Liver (tissue), 9 donors: Measurements from ENCODE around the gene PHACTR4. TPM values are rescaled to one million over a fixed set of nuclear protein-coding genes. Genes with fewer than 3 reads are reported as not detected.

Experiments used
- DNase-seq: peaks from one replicate; pipeline ENCODE4 v3.0.0-alpha.2; 2017; ENCODE audit warnings: low spot score
- H3K27ac ChIP-seq, 2 donors: one replicate each; pipeline ENCODE4 v1.7.0; 2013; ENCODE audit warnings: inconsistent platforms in 2 of 2, low read length in 2 of 2, control low read depth in 1 of 2, low read depth in 1 of 2, mild to moderate bottlenecking in 1 of 2
- H3K27me3 ChIP-seq, 4 donors: one replicate each; pipeline versions ENCODE4 v1.6.1 to v1.7.0; 2013; ENCODE audit warnings: low read length in 3 of 4, inconsistent platforms in 1 of 4, mild to moderate bottlenecking in 1 of 4, moderate library complexity in 1 of 4; ENCODE audit not compliant: control insufficient read depth in 4 of 4, insufficient read depth in 4 of 4
- H3K36me3 ChIP-seq, 4 donors: one replicate each; pipeline versions ENCODE4 v1.6.1 to v1.7.0; 2013; ENCODE audit warnings: low read length in 3 of 4, mild to moderate bottlenecking in 3 of 4, low read depth in 1 of 4, moderate library complexity in 1 of 4; ENCODE audit not compliant: control insufficient read depth in 4 of 4, insufficient read depth in 3 of 4
- H3K4me1 ChIP-seq, 4 donors: one replicate each; pipeline versions ENCODE4 v1.6.1 to v1.7.0; 2013; ENCODE audit warnings: low read length in 3 of 4, mild to moderate bottlenecking in 3 of 4, moderate library complexity in 1 of 4; ENCODE audit not compliant: control insufficient read depth in 4 of 4, insufficient read depth in 4 of 4
- H3K4me3 ChIP-seq, 3 donors: one replicate each; pipeline versions ENCODE4 v1.6.1 to v1.7.0; 2013; ENCODE audit warnings: low read length in 3 of 3, control low read depth in 1 of 3, low read depth in 1 of 3, mild to moderate bottlenecking in 1 of 3
- H3K9ac ChIP-seq, 2 donors: one replicate each; pipeline ENCODE4 v1.7.0; 2013; ENCODE audit warnings: low read length in 2 of 2, mild to moderate bottlenecking in 2 of 2, moderate library complexity in 2 of 2, control low read depth in 1 of 2, low read depth in 1 of 2
- H3K9me3 ChIP-seq, 4 donors: one replicate each; pipeline versions ENCODE4 v1.6.1 to v1.7.0; 2013; ENCODE audit warnings: low read length in 3 of 4; ENCODE audit not compliant: control insufficient read depth in 4 of 4
- ATF3 ChIP-seq: IDR thresholded peaks from 2 replicates; pipeline ENCODE4 v1.6.1; 2016; ENCODE audit warnings: antibody characterized with exemption
- EGR1 ChIP-seq, 2 donors: IDR thresholded peaks; 2 replicates each; pipeline ENCODE4 v1.6.1; 2016 to 2018; ENCODE audit warnings: antibody characterized with exemption in 2 of 2, low read depth in 2 of 2
- FOXA2 ChIP-seq: IDR thresholded peaks from 2 replicates; pipeline ENCODE4 v1.6.1; 2016; ENCODE audit warnings: antibody characterized with exemption
- HNF4A ChIP-seq, 2 donors: conservative IDR thresholded peaks; 2 replicates each; pipeline ENCODE4 v1.6.1; 2016; ENCODE audit warnings: antibody characterized with exemption in 2 of 2, mild to moderate bottlenecking in 2 of 2
- HNF4G ChIP-seq: IDR thresholded peaks from 2 replicates; pipeline ENCODE4 v1.6.1; 2016; ENCODE audit warnings: antibody characterized with exemption
- JUND ChIP-seq, 2 donors: IDR thresholded peaks; 2 replicates each; pipeline ENCODE4 v1.6.1; 2016; ENCODE audit warnings: antibody characterized with exemption in 2 of 2
- NR2F2 ChIP-seq: IDR thresholded peaks from 2 replicates; pipeline ENCODE4 v1.6.1; 2016; ENCODE audit warnings: antibody characterized with exemption
- RAD21 ChIP-seq, 2 donors: IDR thresholded peaks; 2 replicates each; pipeline ENCODE4 v1.6.1; 2016; ENCODE audit warnings: antibody characterized with exemption in 2 of 2, mild to moderate bottlenecking in 2 of 2
- RXRA ChIP-seq, 2 donors: IDR thresholded peaks; 2 replicates each; pipeline ENCODE4 v1.6.1; 2017 to 2018; ENCODE audit warnings: antibody characterized with exemption in 2 of 2, mild to moderate bottlenecking in 1 of 2
- SP1 ChIP-seq: IDR thresholded peaks from 2 replicates; pipeline ENCODE4 v1.6.1; 2018; ENCODE audit warnings: antibody characterized with exemption, mild to moderate bottlenecking
- YY1 ChIP-seq: IDR thresholded peaks from 2 replicates; pipeline ENCODE4 v1.6.1; 2016; ENCODE audit warnings: antibody characterized with exemption, mild to moderate bottlenecking
- ZBTB33 ChIP-seq: IDR thresholded peaks from 2 replicates; pipeline ENCODE4 v1.6.1; 2016; ENCODE audit warnings: antibody characterized with exemption
- WGBS: extraction: QIAGEN DNeasy Blood & Tissue Kit; methylation state at CpG from one replicate; pipeline ENCODE4 v1.1.7; 2013; 5-methylcytosine and 5-hydroxymethylcytosine counted together
- polyA plus RNA-seq, 2 donors: library from polyadenylated mRNA; stranded (reverse) in 1 of 2; unstranded in 1 of 2; fragments of 200-250 nt in 1 of 2; fragments of >200 nt in 1 of 2; fragmentation: Nextera tagmentation in 1 of 2; extraction: Ambion mirVana in 1 of 2; gene quantifications; one replicate each; pipeline versions ENCODE4 v1.2.1 to v1.2.3, GENCODE V29; 2013 to 2015
- total RNA-seq, 2 donors: library from RNA; depleted of rRNA; stranded (reverse); fragments of >200 nt; gene quantifications; one replicate each; pipeline ENCODE4 v1.2.3, GENCODE V29; 2014
- TF ChIP-seq, protein P1 (sequence below): IDR thresholded peaks from 2 replicates; pipeline ENCODE4 v1.6.1; 2016; ENCODE audit warnings: antibody characterized with exemption, mild to moderate bottlenecking
- TF ChIP-seq, protein P2 (sequence below): IDR thresholded peaks from 2 replicates; pipeline ENCODE4 v1.6.1; 2016; ENCODE audit warnings: antibody characterized with exemption
- donor health status: healthy.
- donor health status: healthy.
- donor health status: healthy.
- donor health status: healthy.
- donor health status: healthy.

Gene PHACTR4
- total and polyA plus RNA-seq, 4 donors, result 8.9 to 22.6 (median 10.8) TPM

GRCh38 chr1:28328228-28328648 is 41.3 kb upstream of the PHACTR4 start:
- peaks cover 3 to 23% (median 14%) of the 10 kb centered on the region in 4 donors for H3K4me1 ChIP-seq
- H3K27ac ChIP-seq, result peak overlapping the region; percentile 28 to 90
- DNase-seq, result no peak
- H3K9me3 ChIP-seq, result no peaks in the 10 kb centered on the region
- TF ChIP-seq, protein P1, sequence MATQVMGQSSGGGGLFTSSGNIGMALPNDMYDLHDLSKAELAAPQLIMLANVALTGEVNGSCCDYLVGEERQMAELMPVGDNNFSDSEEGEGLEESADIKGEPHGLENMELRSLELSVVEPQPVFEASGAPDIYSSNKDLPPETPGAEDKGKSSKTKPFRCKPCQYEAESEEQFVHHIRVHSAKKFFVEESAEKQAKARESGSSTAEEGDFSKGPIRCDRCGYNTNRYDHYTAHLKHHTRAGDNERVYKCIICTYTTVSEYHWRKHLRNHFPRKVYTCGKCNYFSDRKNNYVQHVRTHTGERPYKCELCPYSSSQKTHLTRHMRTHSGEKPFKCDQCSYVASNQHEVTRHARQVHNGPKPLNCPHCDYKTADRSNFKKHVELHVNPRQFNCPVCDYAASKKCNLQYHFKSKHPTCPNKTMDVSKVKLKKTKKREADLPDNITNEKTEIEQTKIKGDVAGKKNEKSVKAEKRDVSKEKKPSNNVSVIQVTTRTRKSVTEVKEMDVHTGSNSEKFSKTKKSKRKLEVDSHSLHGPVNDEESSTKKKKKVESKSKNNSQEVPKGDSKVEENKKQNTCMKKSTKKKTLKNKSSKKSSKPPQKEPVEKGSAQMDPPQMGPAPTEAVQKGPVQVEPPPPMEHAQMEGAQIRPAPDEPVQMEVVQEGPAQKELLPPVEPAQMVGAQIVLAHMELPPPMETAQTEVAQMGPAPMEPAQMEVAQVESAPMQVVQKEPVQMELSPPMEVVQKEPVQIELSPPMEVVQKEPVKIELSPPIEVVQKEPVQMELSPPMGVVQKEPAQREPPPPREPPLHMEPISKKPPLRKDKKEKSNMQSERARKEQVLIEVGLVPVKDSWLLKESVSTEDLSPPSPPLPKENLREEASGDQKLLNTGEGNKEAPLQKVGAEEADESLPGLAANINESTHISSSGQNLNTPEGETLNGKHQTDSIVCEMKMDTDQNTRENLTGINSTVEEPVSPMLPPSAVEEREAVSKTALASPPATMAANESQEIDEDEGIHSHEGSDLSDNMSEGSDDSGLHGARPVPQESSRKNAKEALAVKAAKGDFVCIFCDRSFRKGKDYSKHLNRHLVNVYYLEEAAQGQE, result no peak
- TF ChIP-seq EGR1 (IDR thresholded peaks at IDR 0.05; ENCODE audit: low read depth in 2 of 2) (no peak), SP1 (no peak), FOXA2 (no peak), JUND (IDR thresholded peaks at IDR 0.05) (no peak), ZBTB33 (no peak), YY1 (no peak)
- TF ChIP-seq, protein P2, sequence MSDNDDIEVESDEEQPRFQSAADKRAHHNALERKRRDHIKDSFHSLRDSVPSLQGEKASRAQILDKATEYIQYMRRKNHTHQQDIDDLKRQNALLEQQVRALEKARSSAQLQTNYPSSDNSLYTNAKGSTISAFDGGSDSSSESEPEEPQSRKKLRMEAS, result no peak
- 61% methylated on average over 16 of the region's 16 CpGs for WGBS
- peaks cover 2 to 18% (median 14%) of the 10 kb centered on the region in 4 donors for H3K36me3 ChIP-seq
- peak overlapping the region; percentile 25 to 33 for H3K9ac ChIP-seq
- H3K4me3 ChIP-seq, result peak overlapping the region; percentile 73 to 87 (median 74)
- no peaks in the 10 kb centered on the region for H3K27me3 ChIP-seq

DNA sequence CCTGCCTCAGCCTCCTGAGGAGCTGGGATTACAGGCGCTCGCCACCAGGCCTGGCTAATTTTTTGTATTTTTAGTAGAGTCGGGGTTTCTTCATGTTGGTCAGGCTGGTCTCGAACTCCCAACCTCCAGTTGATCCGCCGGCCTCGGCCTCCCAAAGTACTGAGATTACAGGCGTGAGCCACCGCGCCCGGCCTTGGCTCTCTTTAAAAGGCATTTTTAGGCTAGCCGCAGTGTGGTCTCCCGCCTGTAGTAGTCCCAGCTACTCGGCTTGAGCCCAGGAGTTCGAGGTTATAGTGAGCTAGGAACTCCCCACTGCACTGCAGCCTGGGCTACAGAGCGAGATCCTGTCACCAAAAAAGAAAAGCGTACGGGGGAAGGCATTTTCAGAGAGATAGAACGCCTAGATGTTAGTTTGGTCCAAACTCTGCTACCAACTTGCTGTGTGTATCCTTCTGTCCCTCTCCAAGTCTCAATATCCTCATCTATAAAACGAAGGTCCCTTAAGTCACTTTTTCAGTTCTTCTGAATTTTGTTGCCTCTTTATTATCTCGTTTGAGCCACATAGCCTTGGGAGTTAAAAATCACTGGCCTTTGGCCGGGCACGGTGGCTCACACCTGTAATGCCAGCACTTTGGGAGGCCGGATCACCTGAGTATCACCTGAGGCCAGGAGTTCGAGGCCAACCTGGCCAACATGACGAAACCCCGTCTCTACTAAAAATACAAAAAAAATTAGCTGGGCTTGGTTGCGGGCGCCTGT is 40.0 kb upstream of the PHACTR4 start:
- Histone ChIP-seq H3K36me3 (peaks cover 2 to 29% (median 24%) of the 10 kb centered on the region in 4 donors), H3K4me1 (peaks cover 0 to 14% (median 7%) of the 10 kb centered on the region in 4 donors), H3K9me3 (no peaks in the 10 kb centered on the region), H3K4me3 (peak overlapping the region; percentile 73 to 87 (median 74)), H3K9ac (peak overlapping the region; percentile 77 to 94), H3K27me3 (no peaks in the 10 kb centered on the region), H3K27ac (peak overlapping the region; percentile 50 to 90)
- DNase-seq, result peak; percentile 41
- WGBS, result 35% methylated on average over 29 of the region's 29 CpGs
- peak in 1 of 2 donors; percentile 28 for TF ChIP-seq RAD21 (IDR thresholded peaks at IDR 0.05)
- TF ChIP-seq SP1, result no peak
- no peak for TF ChIP-seq ATF3

DNA sequence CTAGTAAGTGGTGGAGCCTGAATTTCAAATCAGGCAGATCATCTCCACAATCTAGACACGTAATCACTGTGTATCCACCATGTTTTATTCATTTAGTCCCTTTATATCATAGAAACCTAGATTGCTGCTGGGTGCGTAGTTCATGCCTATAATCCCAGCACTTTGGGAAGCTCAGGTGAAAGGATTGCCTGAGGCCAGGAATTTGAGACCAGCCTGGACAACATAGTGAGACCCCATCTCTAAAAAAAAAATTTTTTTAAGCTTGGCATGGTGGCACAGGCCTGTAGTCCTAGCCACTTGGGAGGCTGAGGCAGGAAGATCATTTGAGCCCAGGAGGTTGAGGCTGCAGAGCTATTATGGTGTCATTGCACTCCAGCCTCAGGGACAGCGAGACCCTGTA is 30.6 kb upstream of the PHACTR4 start:
- no peak overlapping the region for H3K27ac ChIP-seq
- H3K4me3 ChIP-seq, result no peak overlapping the region
- 98% methylated on average over 3 of the region's 3 CpGs for WGBS
- no peaks in the 10 kb centered on the region for H3K9me3 ChIP-seq
- no peak for DNase-seq
- peaks cover 5 to 19% (median 16%) of the 10 kb centered on the region in 4 donors for H3K36me3 ChIP-seq
- no peaks in the 10 kb centered on the region for H3K27me3 ChIP-seq
- TF ChIP-seq RXRA (IDR thresholded peaks at IDR 0.05) (no peak), HNF4A (conservative IDR thresholded peaks at IDR 0.05) (no peak), NR2F2 (no peak), RAD21 (IDR thresholded peaks at IDR 0.05) (no peak), SP1 (no peak), HNF4G (no peak), JUND (IDR thresholded peaks at IDR 0.05) (no peak), YY1 (no peak), ATF3 (no peak), FOXA2 (no peak), EGR1 (IDR thresholded peaks at IDR 0.05; ENCODE audit: low read depth in 2 of 2) (no peak)
- TF ChIP-seq, protein P1, result no peak
- no peak overlapping the region for H3K9ac ChIP-seq
- no peaks in the 10 kb centered on the region for H3K4me1 ChIP-seq
